Dedifferentiated amniotic fluid mesenchymal stem cell (primary cell): ENCODE results near the gene IQCM.

ENCODE experiments used
- DNase-seq: peaks from one replicate; pipeline ENCODE4 v3.0.0-alpha.2; 2016; ENCODE audit errors: extremely low spot score

The IQCM gene

GRCh38 chr4:149306537-149306936, 509.1 kb downstream of the IQCM start:
- DNase-seq = no peak
